Vagina (tissue), 2 donors: ENCODE results near the gene FADS1. TPM values are rescaled to one million over a fixed set of nuclear protein-coding genes. Genes with fewer than 3 reads are reported as not detected.

Source experiments
- DNase-seq, 2 donors: peaks; one replicate each; pipeline ENCODE4 v3.0.0-alpha.2; 2017; ENCODE audit errors: extremely low spot score in 2 of 2
- H3K27ac ChIP-seq: fragments of 200-600 bp; sonication (generic); one replicate; pipeline ENCODE4 v1.5.1; 2019
- H3K27me3 ChIP-seq: fragments of 200-600 bp; sonication (generic); one replicate; pipeline ENCODE4 v1.5.1; 2019
- H3K36me3 ChIP-seq, 2 donors: fragments of 200-600 bp; sonication (generic); one replicate each; pipeline ENCODE4 v1.5.1; 2017 to 2019
- H3K4me1 ChIP-seq: fragments of 200-600 bp; sonication (generic); one replicate; pipeline ENCODE4 v1.5.1; 2019
- H3K4me3 ChIP-seq, 2 donors: fragments of 200-600 bp; sonication (generic); 1 replicate in 1 of 2; 2 replicates in 1 of 2; pipeline ENCODE4 v1.5.1; 2016 to 2019
- H3K9me3 ChIP-seq: fragments of 200-600 bp; sonication (generic); one replicate; pipeline ENCODE4 v1.5.1; 2019
- CTCF ChIP-seq, 3 experiments: fragments of 450-650 bp in 2 of 3; fragments of 200-600 bp in 1 of 3; sonication (generic) in 1 of 3; IDR thresholded peaks; one replicate each; pipeline ENCODE4 v1.5.1; 2017 to 2019; ENCODE audit warnings: antibody characterized with exemption in 3 of 3, mild to moderate bottlenecking in 2 of 3, moderate library complexity in 2 of 3
- POLR2A ChIP-seq, 2 donors: fragments of 450-650 bp; IDR thresholded peaks; one replicate each; pipeline ENCODE4 v1.6.1; 2017; ENCODE audit warnings: antibody characterized with exemption in 2 of 2, mild to moderate bottlenecking in 2 of 2, moderate library complexity in 2 of 2
- POLR2AphosphoS5 ChIP-seq, 2 donors: sonication (generic); formaldehyde crosslinking; IDR thresholded peaks; one replicate each; pipeline ENCODE4 v1.9.0; 2017; ENCODE audit warnings: antibody characterized with exemption in 2 of 2, mild to moderate bottlenecking in 2 of 2, low read depth in 1 of 2; ENCODE audit not compliant: insufficient read depth in 1 of 2
- intact Hi-C: fragments of 100-400 bp; cut with DNase I; formaldehyde crosslinking; loops from one replicate; pipeline ENCODE4 v1.15.1; 2023
- total RNA-seq: library from RNA; depleted of rRNA; stranded (reverse); fragments of >200 nt; gene quantifications from one replicate; pipeline ENCODE4 v1.2.3, GENCODE V29; 2016

The FADS1 gene
- total RNA-seq, 1 donor from 2014 or later, result 9.8 TPM

GRCh38 chr11:61795876-61796526 lies 20.8 kb downstream of the FADS1 start:
- intact Hi-C loops, result loop anchor here (10.0 kb wide), 2 partner anchors 99 to 309 kb away; partner anchors contain the start of gene FADS3
- TF ChIP-seq CTCF (IDR thresholded peaks at IDR 0.05) (no peak), POLR2AphosphoS5 (IDR thresholded peaks at IDR 0.05; ENCODE audit: insufficient read depth in 1 of 2, low read depth in 1 of 2) (no peak), POLR2A (IDR thresholded peaks at IDR 0.05) (no peak)
- peaks cover 28% of the 10 kb centered on the region for H3K4me1 ChIP-seq
- no peak overlapping the region for H3K27ac ChIP-seq
- H3K27me3 ChIP-seq, result no peaks in the 10 kb centered on the region
- DNase-seq, result no peak
- no peaks in the 10 kb centered on the region for H3K36me3 ChIP-seq
- H3K4me3 ChIP-seq, result no peak overlapping the region
- no peaks in the 10 kb centered on the region for H3K9me3 ChIP-seq

GRCh38 chr11:61795459-61795858 lies 21.3 kb downstream of the FADS1 start:
- TF ChIP-seq POLR2A (IDR thresholded peaks at IDR 0.05) (no peak), CTCF (IDR thresholded peaks at IDR 0.05) (no peak), POLR2AphosphoS5 (IDR thresholded peaks at IDR 0.05; ENCODE audit: insufficient read depth in 1 of 2, low read depth in 1 of 2) (no peak)
- no peak overlapping the region for H3K4me3 ChIP-seq
- no peaks in the 10 kb centered on the region for H3K36me3 ChIP-seq
- H3K9me3 ChIP-seq, result no peaks in the 10 kb centered on the region
- H3K4me1 ChIP-seq, result peaks cover 33% of the 10 kb centered on the region
- no peak overlapping the region for H3K27ac ChIP-seq
- no peaks in the 10 kb centered on the region for H3K27me3 ChIP-seq
- intact Hi-C loops, result loop anchor here (10.0 kb wide), 2 partner anchors 99 to 309 kb away; partner anchors contain the start of gene FADS3
- DNase-seq, result no peak

- Histone ChIP-seq H3K9me3 (no peaks in the 10 kb centered on the region), H3K4me3 (no peak overlapping the region), H3K36me3 (peaks cover 0 to 8% of the 10 kb centered on the region in 2 donors), H3K27ac (no peak overlapping the region), H3K4me1 (peaks cover 40% of the 10 kb centered on the region), H3K27me3 (no peaks in the 10 kb centered on the region)
- intact Hi-C loops, result loop anchor here (10.0 kb wide), 2 partner anchors 100 to 310 kb away; partner anchors contain the start of gene FADS3
- DNase-seq, result no peak
- TF ChIP-seq POLR2A (IDR thresholded peaks at IDR 0.05) (no peak), CTCF (IDR thresholded peaks at IDR 0.05) (no peak), POLR2AphosphoS5 (IDR thresholded peaks at IDR 0.05; ENCODE audit: insufficient read depth in 1 of 2, low read depth in 1 of 2) (no peak)
These were observed 22.2 kb downstream of the FADS1 start for GRCh38 chr11:61794579-61794978.

- intact Hi-C loops, result loop anchor here (10.0 kb wide), 2 partner anchors 101 to 311 kb away; partner anchors contain the start of gene FADS3
These were observed 23.0 kb downstream of the FADS1 start for GRCh38 chr11:61793829-61794204.

More at GRCh38 chr11:61793829-61794204, 23.0 kb downstream of the FADS1 start:
- no peaks in the 10 kb centered on the region for H3K9me3 ChIP-seq
- H3K27me3 ChIP-seq, result no peaks in the 10 kb centered on the region
- no peak overlapping the region for H3K27ac ChIP-seq
- H3K36me3 ChIP-seq, result peaks cover 0 to 16% of the 10 kb centered on the region in 2 donors
- DNase-seq, result no peak
- no peak for TF ChIP-seq POLR2AphosphoS5 (IDR thresholded peaks at IDR 0.05; ENCODE audit: insufficient read depth in 1 of 2, low read depth in 1 of 2)
- no peak for TF ChIP-seq POLR2A (IDR thresholded peaks at IDR 0.05)
- TF ChIP-seq CTCF (IDR thresholded peaks at IDR 0.05), result no peak
- no peak overlapping the region for H3K4me3 ChIP-seq
- H3K4me1 ChIP-seq, result peaks cover 40% of the 10 kb centered on the region
